RWPE1 (cell line): ENCODE measurements around the gene DIO3.

Source experiments
- CTCF ChIA-PET: fragments of 350-600 bp; sonication (Branson Sonifier 250); formaldehyde crosslinking; extraction: SDS; loops from one replicate; lab custom pipeline; 2021; lab: Yijun Ruan, JAX
- POLR2A ChIA-PET: fragments of 400-600 bp; formaldehyde crosslinking; extraction: SDS; loops from one replicate; lab custom pipeline; 2020; ENCODE audit warnings: antibody characterized with exemption; ENCODE audit not compliant: low non-redundant PET; lab: Yijun Ruan, JAX
- DNase-seq: peaks from one replicate; pipeline ENCODE4 v3.0.0; 2012; ENCODE audit warnings: low spot score
- H3K27ac ChIP-seq: fragments of 450-650 bp; 2 replicates; pipeline ENCODE4 v1.5.1; 2017
- CTCF ChIP-seq: fragments of 450-650 bp; conservative IDR thresholded peaks from 2 replicates; pipeline ENCODE4 v1.5.1; 2017; ENCODE audit warnings: low read depth, mild to moderate bottlenecking

The DIO3 gene

GRCh38 chr14:101561145-101561896 is at the start of gene DIO3:
Gene DIO3, plus strand, starts transcription at chr14:101561495.
- no peak for TF ChIP-seq CTCF
- H3K27ac ChIP-seq, result no peak within 1 kb of the TSS
- POLR2A ChIA-PET, result no interaction called here
- CTCF ChIA-PET, result interaction anchor here (0.6 to 0.7 kb wide), 2 partner anchors 80 to 1021 kb away, joined by 3 read pairs; no protein-coding TSS in a partner anchor
- no peak for DNase-seq

GRCh38 chr14:101511620-101512375 is 49.5 kb upstream of the DIO3 start:
- TF ChIP-seq CTCF, result no peak
- CTCF ChIA-PET, result interaction anchor here (0.6 kb wide), 1 partner anchor 27 kb away, joined by 3 read pairs; no protein-coding TSS in a partner anchor
- H3K27ac ChIP-seq, result no peak overlapping the region
- no peak for DNase-seq
- POLR2A ChIA-PET, result no interaction called here

GRCh38 chr14:101512376-101512695 is 49.0 kb upstream of the DIO3 start:
- ChIA-PET POLR2A (no interaction called here), CTCF (no interaction called here)
- H3K27ac ChIP-seq, result no peak overlapping the region

GRCh38 chr14:101514136-101514535 is 47.2 kb upstream of the DIO3 start:
- DNase-seq, result no peak
- ChIA-PET CTCF (no interaction called here), POLR2A (no interaction called here)
- TF ChIP-seq CTCF, result no peak
- H3K27ac ChIP-seq, result no peak overlapping the region

More at GRCh38 chr14:101512376-101512695, 49.0 kb upstream of the DIO3 start:
- no peak for TF ChIP-seq CTCF
- no peak for DNase-seq

- TF ChIP-seq CTCF, result no peak
- no peak overlapping the region for H3K27ac ChIP-seq
- no peak for DNase-seq
- POLR2A ChIA-PET, result no interaction called here
- CTCF ChIA-PET, result no interaction called here
Measured at GRCh38 chr14:101516401-101516800, 44.9 kb upstream of the DIO3 start.

GRCh38 chr14:101518611-101519473 is 42.5 kb upstream of the DIO3 start:
- ChIA-PET POLR2A (no interaction called here), CTCF (no interaction called here)
- DNase-seq, result no peak
- H3K27ac ChIP-seq, result no peak overlapping the region
- TF ChIP-seq CTCF, result no peak
